GM18511 (cell line): ENCODE measurements around the gene TCP11.
"Not testable (repeated sequence)": the region's sequence is repeated elsewhere in the genome, so short reads cannot be mapped to it uniquely, and the experiment has no call there.

Experiments used
- ATAC-seq: cut with Tn5 transposase; IDR thresholded peaks from one replicate; pipeline ENCODE4 v1.9.1; 2021; ENCODE audit warnings: mild to moderate bottlenecking, moderate library complexity; ENCODE audit not compliant: unreplicated experiment

The TCP11 gene

DNA sequence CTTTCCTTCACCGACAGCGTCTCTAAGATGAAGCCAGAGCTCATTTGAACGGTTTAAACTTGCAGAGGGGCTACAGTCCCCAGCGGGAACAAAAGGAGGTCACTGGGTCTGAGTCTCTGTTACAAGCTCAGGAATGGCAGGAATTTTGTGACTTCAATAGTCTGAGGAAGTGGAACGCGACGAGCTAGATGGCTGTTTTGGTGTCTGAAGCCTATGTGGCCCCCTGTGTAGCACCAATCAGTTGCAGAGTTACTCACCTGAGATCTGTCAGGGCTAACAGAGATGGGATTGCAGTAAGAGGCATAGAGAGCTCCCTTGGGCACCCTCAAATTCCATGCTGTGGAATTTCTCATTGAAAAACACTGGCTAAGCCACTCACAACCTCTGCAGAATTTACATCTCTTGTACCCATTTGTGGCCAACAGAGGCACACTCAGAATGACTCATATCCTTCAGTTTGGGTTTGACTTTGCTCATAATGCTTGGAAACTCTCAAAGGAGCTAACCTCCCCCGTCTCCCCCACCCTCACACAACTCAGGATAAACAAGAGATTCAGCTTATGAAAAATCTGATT, 7.1 kb upstream of the TCP11 start:
- no peak for ATAC-seq

DNA sequence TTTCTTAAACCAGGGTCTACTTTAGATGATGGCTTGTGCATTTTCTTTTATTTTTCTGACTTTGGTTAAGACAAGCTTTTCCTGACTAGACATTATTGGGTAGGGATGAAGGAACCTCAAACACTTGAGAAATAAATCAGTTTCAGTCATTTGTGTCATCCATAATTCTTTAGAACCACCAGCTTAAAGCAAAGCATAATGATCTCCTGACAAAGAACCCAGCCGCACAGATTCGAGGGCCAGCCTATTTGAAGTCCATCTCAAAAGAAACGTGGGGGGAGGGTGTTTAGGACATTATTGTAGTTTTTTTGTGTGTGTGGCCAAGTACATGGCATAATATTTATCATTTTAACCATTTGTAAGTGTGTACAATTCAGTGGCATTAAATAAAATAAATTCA, 6.3 kb upstream of the TCP11 start:
- no peak for ATAC-seq

DNA sequence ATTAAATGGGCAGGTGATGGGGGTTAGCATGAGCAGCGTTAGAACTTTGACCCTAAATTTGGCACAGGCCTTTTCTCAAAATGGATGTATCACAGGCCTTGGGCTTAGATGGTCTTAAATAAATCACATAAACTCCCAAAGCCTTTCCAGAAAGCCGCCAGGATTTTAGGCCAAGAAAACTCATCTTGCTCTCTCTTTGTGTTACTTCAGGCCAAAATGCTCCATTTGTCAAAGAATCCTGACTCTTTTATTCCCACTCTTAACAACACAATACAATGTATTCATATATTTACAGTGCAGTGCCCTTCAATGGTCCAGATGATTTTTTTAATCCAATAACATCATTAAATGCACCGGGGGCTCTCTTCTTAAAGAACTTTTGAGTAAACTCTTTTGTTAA, 5.9 kb upstream of the TCP11 start:
- ATAC-seq, result no peak

DNA sequence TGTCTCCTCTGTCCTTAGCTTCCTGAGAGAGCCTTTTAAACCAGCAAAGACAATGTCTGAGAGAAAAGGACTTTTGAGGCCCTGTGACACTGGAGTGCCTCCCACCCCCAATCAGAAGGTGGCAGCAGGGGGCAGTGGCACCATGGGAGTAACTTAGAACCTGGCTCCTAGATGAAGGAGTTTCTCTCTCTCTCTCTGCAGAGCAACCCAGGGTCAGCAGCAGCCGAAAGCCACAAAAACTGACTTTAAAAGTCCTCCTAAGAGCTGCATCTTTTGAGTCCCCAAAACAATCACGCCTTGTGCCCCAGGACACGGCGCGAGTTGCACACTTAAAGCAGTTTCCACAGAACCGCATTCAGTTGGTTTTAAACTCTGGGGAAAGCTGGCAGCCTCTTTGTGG, 5.3 kb upstream of the TCP11 start:
- no peak for ATAC-seq

DNA sequence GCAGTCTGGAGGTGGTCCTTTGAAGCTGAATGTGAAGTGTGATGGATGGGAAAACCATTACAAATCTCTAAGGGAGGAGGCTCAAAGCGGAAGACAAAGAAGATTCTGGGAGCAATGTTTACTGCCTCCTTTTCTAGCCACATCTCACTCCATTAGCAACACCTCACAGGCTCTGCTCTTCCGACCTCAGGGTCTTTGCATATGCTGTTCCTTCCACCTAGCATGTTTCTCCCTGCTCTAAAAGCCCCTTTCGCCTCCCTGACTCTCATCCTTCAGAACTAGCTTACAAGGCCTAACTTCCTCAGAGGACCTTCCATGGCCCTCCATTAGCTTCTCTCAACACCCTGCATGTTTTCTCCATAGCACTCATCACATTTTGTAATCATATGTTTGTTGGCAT, 4.6 kb upstream of the TCP11 start:
- ATAC-seq, result no peak

DNA sequence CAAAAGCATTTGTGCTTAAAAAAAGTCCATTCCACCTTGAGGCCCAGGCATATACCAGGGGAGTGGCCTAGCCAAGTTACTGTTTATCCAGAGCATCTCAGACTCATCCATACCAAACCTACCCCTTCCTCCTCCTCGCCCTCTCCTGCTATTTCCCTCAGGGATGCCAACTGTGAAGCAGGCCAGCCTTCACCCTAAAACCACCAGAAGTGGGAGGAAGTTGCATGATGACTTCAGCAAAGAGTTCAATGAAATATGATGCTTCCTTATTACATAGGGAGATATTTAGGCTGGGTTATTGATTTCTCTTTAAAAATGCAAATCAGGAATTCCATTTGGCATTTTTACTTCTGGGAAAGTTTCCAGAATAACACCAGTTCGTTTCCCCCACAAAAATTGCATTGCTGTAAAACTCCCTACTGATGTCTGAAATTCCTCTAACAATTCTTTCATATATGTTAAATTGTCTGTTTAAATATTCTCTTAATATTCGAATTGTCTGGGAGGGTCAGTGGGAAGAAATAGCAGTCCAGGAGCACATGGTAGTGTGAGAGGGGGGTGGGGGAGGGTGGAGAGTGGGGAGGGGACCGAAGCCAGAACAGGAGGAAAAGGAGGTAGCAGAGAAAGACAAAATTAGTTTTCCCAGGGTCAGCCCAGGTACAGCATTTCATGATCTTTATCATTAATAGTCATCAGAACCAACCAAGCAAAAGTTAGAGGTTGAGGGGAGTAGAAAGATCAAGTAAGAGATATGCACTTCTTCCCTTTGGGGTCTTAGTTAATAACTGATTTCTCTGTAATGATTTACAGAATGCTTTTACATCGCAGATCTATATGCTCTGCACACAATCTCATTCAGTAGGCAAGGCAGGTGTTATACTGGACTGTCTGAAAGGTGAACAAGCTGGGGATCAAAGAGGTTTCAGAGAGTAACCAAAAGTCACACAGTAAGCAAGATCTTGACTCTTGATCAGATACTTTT, 1.7 kb upstream of the TCP11 start:
- no peak for ATAC-seq

DNA sequence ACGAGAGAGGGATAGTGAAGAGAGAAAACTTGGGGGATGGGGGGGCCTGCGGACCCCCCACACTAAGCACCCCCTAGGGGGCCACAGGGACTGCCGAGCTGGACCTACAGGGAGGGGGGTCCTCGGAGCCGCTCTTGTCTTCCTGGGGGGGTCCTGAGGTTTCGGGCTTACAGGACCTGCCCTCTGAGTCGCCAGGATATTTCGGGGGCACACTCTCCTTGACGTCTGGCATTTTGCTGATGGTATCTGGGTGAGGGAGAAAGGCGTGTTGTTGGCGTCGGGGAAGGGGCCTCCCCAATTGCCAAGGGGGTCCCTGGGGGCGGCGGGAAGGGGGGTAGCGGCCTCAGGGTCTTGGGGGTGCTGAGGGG, 516 bp downstream of the TCP11 start:
- no peak for ATAC-seq

DNA sequence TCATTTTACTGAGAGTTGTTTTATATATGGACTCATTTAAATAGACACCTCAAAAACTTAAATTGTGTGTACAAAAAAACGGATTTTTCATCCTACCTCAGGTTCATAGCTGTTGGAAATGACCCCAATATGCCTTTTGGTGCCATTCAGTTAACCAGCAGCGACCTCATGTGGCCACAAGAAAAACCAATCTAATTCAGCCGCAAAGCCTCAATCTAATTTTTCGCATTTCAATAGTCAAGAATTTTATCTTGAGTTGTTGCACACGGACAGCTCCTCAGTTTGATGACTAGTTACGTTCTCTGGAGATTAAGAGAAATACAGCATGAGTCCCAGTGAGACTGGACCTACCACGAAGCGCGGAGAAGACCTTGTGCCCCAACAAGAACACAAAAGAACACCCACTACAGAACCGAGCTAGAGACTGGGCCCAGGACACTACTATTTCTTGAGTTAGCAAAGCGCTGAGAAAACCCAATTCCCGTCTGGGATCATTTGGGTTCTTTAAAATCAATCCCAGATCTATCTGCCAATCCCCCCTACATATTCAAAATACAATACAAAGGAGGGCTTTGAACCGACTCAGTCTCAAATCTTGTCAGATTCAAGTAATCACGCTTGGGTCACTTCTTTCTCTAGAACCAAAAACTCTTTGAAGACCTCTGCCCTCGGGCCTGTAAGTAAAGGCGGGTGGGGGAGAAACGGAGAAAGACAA, 1.1 kb downstream of the TCP11 start:
- no peak for ATAC-seq

DNA sequence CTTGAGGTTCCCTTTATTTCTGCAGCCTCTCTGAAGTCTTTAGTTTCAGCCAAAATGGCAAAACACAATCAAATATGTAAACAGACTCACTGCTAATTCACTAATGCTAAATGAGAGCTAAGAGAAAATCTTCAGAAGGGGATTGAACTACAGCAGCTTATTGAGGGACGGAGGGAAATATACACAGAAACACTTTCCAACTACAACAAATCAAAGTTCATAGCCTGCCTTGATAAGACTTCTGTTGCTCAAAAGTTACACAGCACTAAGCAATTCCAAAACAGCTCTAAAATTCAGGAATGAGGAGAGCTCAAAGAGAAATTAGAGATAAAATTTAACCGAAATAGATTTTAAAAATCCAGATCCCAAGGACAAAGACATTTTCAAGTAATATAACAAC, 1.7 kb downstream of the TCP11 start:
- no peak for ATAC-seq

DNA sequence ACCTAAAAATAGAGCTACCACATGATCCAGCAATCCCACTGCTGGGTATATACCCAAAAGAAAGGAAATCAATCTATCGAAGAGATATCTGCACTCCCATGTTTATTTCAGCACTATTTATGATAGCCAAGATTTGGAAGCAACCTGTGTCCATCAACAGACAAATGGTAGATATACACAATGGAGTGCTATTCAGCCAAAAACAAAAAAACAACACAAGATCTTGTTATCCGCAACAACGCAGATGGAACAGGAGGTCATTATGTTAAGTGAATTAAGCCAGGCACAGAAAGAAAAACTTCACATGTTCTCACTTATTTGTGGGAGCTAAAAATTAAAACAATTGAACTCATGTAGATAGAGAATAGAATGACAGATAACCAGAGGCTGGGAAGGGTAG, 2.9 kb downstream of the TCP11 start:
- not testable (repeated sequence) for ATAC-seq

DNA sequence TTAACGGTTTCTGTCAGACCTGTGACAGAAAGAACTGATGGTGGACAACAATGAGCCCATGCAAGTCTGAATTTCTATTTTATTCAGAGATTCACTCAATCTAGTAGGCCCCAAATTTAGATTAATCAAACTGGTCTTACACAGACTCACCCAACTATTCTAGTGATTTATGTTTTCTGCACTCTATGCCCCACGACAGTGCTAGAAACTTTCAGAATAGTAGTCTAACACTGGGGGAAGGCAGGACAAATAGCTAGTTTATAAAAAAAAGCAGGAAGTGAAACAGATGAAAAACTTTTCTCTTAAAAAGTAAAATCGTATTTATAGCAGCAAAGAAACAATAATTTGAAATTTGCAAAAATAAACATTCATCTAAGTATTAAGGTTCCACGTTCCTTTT, 5.0 kb downstream of the TCP11 start:
- no peak for ATAC-seq

DNA sequence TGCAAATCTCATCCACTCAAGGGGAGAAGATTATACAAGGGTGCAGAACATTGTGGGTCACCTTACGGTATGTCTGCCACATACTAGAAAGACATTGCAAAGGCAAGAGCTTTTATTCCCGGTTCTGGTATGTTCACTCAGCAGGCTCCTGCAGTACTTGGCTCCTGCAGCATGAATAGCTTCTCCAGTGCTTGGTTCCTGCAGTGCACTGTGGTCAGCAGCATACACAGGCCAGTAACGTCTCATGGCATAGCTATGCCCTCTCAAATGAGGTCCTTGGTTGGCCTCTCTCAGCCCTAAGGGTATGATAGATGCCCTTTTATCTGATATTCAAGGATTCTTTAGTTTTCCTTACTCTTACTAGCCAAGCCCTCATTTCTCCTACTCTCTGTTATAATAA, 12.6 kb downstream of the TCP11 start:
- ATAC-seq, result no peak

DNA sequence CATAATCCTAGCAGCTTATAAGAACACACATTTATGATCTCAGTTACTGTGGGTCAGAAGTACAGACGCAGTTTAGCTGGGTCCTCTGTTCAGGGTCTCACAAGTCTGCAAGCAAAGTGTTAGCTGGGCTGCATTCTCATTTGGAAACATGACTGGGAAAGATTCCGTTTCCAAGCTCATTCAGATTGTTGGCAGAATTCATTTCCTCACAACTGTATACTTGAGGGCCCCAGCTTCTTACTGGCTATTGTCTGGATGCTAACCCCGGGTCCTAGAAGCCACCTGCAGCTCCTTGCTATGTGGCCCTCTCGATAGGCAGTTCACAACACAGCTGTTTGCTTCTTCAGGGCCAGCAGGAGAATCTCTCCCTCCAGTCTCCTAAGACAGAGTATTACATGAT, 13.1 kb downstream of the TCP11 start:
- no peak for ATAC-seq

DNA sequence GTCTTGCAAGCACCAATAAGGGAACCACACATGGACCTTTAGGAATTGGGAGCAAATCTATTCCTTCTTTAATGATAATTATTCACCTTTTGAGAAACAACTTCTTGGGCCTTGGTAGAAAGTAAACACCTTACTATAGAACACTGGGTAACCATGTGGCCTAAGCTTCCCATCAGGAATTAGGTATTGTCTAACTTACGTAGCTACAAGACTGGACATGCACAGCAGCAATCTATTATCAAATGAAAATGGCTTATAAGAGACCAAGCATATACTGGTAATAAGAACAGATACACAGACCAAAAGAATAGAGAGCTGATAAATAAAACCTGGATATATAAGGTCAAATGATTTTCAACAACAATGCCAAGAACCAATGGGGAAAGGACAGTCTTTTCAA, 16.8 kb downstream of the TCP11 start:
- no peak for ATAC-seq

DNA sequence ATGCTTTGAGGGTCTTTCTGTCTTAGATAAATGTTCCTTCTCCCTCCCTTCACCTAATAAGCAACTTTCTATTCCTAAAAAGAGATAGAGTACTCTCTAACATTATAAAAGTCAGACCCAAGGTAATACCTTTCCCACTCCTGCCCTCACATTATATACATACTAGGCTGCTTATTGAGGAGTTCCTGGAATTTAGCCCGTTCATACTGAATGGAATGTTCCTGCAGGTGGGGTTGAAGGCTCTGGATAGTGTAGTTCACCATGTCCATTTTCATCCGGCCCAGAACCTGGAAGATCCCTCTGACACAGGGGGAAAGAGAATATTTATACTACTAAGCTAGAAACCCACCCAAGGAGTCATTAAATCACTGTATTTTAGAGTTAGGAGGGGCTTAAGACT, 20.4 kb downstream of the TCP11 start:
- no peak for ATAC-seq

DNA sequence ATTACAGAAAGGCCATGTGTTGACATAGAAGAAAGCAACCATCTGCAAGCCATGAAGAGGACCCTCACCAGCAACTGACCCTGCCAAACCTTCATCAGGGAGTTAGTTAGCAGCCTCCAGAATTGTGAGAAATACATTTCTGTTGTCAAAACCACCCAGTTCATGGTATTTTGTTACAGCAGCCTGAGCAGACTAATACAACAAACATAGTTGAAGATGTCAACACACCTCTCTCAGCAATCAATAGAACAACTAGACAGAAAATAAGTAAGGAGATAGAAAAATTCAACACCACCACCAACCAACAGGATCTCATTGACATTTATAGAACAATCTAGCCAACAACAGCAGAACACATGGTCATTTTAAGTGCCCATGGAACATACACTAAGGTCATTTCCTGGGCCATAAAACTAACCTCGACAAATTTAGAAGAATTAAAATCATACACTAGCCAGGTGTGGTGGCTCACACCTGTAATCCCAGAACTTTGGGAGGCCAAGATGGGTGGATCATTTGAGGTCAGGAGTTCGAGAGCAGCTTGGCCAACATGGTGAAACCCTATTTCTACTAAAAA, 32.7 kb downstream of the TCP11 start:
- no peak for ATAC-seq

DNA sequence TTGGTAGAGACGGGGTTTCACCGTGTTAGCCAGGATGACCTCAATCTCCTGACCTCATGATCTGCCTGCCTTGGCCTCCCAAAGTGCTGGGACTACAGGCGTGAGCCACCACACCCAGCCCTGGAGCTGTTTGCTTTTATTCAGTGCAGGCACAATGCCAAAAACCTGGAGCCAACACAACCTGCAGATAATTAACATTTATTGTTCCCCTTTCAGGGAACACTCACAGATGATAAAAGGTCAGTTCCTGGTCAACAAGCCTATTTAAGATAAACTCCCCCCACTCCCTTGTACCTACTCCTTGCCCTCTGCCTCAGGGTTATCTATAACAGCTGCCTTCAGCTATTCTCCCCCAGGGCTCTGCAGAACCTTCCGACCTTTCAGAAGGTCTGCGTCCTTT, 33.4 kb downstream of the TCP11 start:
- not testable (repeated sequence) for ATAC-seq

DNA sequence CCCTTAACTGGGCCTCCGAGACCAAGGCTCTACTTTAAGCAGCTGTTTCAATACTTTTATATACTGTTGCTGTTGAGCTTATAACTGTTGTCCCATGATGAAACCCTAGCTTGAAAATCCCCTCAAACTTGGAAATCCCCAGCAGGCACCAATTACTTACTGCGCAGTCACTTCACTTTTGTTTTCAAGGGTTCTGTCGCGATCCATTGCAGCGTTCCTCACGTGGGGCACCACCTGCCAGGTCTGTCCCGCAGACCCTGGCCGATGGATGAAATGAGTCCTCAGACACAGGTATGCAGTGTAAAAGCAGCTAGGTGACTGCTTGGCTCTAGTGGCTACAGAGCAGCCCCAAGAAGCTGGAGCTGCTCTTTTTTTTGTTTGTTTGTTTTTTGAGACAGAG, 33.9 kb downstream of the TCP11 start:
- not testable (repeated sequence) for ATAC-seq

DNA sequence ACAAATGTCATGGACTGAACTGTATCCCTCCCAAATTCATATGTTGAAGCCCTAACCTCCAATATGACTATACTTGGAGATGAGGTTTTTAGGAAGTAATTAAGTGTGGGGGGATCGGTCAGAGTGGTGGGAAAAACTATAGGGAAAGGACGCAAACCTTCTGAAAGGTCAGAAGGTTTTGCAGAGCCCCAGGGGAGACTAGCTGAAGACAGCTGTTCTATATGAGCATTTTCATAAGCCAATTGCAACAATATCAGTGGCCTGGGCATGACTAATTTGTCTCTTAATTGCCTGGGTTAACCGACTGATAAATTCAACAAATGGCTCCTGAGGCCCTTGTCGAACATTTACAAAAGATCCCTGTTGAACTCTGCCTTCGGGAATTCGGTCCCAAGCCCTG, 35.1 kb downstream of the TCP11 start:
- not testable (repeated sequence) for ATAC-seq

DNA sequence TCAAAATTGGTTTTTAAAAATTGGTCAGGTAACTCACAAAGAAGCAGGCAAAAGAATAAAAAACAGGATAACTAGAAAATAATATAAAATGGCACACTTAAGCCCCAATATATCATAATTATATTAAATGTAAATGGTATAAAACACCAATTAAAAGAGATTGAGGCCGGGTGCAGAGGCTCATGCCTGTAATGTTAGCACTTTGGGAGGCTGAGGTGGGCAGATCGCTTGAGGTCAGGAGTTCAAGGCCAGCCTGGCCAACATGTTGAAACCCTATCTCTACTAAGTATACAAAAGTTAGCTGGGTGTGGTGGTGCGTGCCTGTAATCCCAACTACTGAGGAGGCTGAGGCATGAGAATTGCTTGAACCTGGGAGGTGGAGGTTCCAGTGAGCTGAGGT, 36.1 kb downstream of the TCP11 start:
- ATAC-seq, result no peak

DNA sequence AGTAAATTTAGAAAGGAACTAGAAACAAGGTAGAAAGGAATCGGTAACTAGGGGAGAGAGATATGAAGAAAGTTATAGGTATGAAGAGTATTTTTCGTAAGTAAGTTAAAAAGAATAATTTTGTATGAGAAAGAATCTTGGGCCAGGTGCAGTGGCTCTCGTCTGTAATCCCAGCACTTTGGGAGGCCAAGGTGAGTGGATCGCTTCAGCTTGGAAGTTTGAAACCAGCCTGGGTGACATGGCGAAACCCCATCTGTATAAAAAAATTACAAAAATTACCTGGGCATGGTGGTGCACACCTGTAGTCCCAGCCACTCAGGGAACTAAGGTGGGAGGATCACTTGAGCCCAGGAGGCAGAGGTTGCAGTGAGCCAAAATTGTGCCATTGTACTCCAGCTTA, 42.0 kb downstream of the TCP11 start:
- no peak for ATAC-seq
